BE2C (cell line): ENCODE data around the gene CRISPLD2.

Experiments
- DNase-seq: peaks from one replicate; pipeline ENCODE4 v3.0.0-alpha.2; 2020
- H3K27me3 ChIP-seq: fragments of 250-450 bp; sonication (Bioruptor Pico); 2 replicates; pipeline ENCODE4 v1.5.1; 2020; ENCODE audit warnings: mild to moderate bottlenecking
- H3K36me3 ChIP-seq: fragments of 250-450 bp; sonication (Bioruptor Pico); 2 replicates; pipeline ENCODE4 v1.5.1; 2020; ENCODE audit warnings: mild to moderate bottlenecking
- H3K4me1 ChIP-seq: fragments of 250-450 bp; sonication (Bioruptor Pico); 2 replicates; pipeline ENCODE4 v1.5.1; 2020
- H3K4me3 ChIP-seq: 2 replicates; pipeline ENCODE4 v1.5.1; 2011; ENCODE audit warnings: low read depth, low read length
- H3K9me3 ChIP-seq: fragments of 250-450 bp; sonication (Bioruptor Pico); 2 replicates; pipeline ENCODE4 v1.5.1; 2020
- CTCF ChIP-seq: IDR thresholded peaks from 2 replicates; pipeline ENCODE4 v1.5.1; 2012; ENCODE audit warnings: mild to moderate bottlenecking, low read depth, low read length

Gene CRISPLD2

GRCh38 chr16:84952335-84953189, 132.8 kb downstream of the CRISPLD2 start:
- Histone ChIP-seq H3K4me1 (peaks cover 8% of the 10 kb centered on the region), H3K36me3 (no peaks in the 10 kb centered on the region), H3K4me3 (no peak overlapping the region; the same call in 1 of the 2 replicates), H3K9me3 (no peaks in the 10 kb centered on the region), H3K27me3 (no peaks in the 10 kb centered on the region)
- peak; percentile 95 for TF ChIP-seq CTCF
- DNase-seq: peak; percentile 85

- Histone ChIP-seq H3K4me1 (peaks cover 8% of the 10 kb centered on the region), H3K36me3 (no peaks in the 10 kb centered on the region), H3K4me3 (no peak overlapping the region), H3K9me3 (no peaks in the 10 kb centered on the region), H3K27me3 (no peaks in the 10 kb centered on the region)
- no peak for DNase-seq
- TF ChIP-seq CTCF: no peak
Observed at GRCh38 chr16:84953190-84953746, 133.5 kb downstream of the CRISPLD2 start.

- H3K9me3 ChIP-seq: no peaks in the 10 kb centered on the region
- DNase-seq: no peak
- H3K4me1 ChIP-seq: peaks cover 8% of the 10 kb centered on the region
- no peaks in the 10 kb centered on the region for H3K27me3 ChIP-seq
- no peak for TF ChIP-seq CTCF
- no peak overlapping the region for H3K4me3 ChIP-seq
- no peaks in the 10 kb centered on the region for H3K36me3 ChIP-seq
Observed at GRCh38 chr16:84955427-84955826, 135.6 kb downstream of the CRISPLD2 start.

- no peak for TF ChIP-seq CTCF
- Histone ChIP-seq H3K9me3 (no peaks in the 10 kb centered on the region), H3K27me3 (no peaks in the 10 kb centered on the region), H3K4me1 (peaks cover 8% of the 10 kb centered on the region), H3K36me3 (no peaks in the 10 kb centered on the region), H3K4me3 (no peak overlapping the region)
- no peak for DNase-seq
Observed at GRCh38 chr16:84957192-84957591, 137.4 kb downstream of the CRISPLD2 start.

- TF ChIP-seq CTCF: no peak
- Histone ChIP-seq H3K27me3 (no peaks in the 10 kb centered on the region), H3K4me3 (no peak overlapping the region), H3K36me3 (no peaks in the 10 kb centered on the region), H3K4me1 (peaks cover 8% of the 10 kb centered on the region), H3K9me3 (no peaks in the 10 kb centered on the region)
- no peak for DNase-seq
Observed at GRCh38 chr16:84957792-84958191, 138.0 kb downstream of the CRISPLD2 start.
